ENCODE measurements around the gene DLG1.
"Not testable (repeated sequence)": the region's sequence is repeated elsewhere in the genome, so short reads cannot be mapped to it uniquely, and the experiment has no call there.

DNA sequence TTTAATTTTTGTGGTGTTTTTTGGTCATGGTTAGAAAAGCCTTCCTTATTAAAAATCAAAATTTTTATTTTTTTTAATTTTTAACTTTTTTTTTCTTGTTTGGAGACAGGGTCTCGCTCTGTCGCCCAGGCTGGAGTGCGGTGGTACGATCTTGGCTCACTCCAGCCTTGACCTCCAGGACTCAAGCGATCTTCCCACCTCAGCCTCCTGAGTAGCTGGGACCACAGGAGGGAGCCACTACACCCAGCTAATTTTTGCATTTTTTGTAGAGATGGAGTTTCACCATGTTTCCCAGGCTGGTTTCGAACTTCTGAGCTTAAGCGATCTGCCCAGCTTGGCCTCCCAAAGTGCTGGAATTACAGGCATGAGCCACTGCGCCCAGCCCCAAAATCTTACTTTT, 21.6 kb downstream of the DLG1 start:
- TF ChIP-seq POLR2AphosphoS5 (IDR thresholded peaks at IDR 0.05); MXI1 (conservative IDR thresholded peaks at IDR 0.05; ENCODE audit: poor library complexity, severe bottlenecking): not testable (repeated sequence)
- TF ChIP-seq, protein P1, sequence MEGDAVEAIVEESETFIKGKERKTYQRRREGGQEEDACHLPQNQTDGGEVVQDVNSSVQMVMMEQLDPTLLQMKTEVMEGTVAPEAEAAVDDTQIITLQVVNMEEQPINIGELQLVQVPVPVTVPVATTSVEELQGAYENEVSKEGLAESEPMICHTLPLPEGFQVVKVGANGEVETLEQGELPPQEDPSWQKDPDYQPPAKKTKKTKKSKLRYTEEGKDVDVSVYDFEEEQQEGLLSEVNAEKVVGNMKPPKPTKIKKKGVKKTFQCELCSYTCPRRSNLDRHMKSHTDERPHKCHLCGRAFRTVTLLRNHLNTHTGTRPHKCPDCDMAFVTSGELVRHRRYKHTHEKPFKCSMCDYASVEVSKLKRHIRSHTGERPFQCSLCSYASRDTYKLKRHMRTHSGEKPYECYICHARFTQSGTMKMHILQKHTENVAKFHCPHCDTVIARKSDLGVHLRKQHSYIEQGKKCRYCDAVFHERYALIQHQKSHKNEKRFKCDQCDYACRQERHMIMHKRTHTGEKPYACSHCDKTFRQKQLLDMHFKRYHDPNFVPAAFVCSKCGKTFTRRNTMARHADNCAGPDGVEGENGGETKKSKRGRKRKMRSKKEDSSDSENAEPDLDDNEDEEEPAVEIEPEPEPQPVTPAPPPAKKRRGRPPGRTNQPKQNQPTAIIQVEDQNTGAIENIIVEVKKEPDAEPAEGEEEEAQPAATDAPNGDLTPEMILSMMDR (IDR thresholded peaks at IDR 0.05; ENCODE audit: poor library complexity, severe bottlenecking) = not testable (repeated sequence)
- TF ChIP-seq, protein P2, sequence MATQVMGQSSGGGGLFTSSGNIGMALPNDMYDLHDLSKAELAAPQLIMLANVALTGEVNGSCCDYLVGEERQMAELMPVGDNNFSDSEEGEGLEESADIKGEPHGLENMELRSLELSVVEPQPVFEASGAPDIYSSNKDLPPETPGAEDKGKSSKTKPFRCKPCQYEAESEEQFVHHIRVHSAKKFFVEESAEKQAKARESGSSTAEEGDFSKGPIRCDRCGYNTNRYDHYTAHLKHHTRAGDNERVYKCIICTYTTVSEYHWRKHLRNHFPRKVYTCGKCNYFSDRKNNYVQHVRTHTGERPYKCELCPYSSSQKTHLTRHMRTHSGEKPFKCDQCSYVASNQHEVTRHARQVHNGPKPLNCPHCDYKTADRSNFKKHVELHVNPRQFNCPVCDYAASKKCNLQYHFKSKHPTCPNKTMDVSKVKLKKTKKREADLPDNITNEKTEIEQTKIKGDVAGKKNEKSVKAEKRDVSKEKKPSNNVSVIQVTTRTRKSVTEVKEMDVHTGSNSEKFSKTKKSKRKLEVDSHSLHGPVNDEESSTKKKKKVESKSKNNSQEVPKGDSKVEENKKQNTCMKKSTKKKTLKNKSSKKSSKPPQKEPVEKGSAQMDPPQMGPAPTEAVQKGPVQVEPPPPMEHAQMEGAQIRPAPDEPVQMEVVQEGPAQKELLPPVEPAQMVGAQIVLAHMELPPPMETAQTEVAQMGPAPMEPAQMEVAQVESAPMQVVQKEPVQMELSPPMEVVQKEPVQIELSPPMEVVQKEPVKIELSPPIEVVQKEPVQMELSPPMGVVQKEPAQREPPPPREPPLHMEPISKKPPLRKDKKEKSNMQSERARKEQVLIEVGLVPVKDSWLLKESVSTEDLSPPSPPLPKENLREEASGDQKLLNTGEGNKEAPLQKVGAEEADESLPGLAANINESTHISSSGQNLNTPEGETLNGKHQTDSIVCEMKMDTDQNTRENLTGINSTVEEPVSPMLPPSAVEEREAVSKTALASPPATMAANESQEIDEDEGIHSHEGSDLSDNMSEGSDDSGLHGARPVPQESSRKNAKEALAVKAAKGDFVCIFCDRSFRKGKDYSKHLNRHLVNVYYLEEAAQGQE (IDR thresholded peaks at IDR 0.05; ENCODE audit: borderline replicate concordance) = not testable (repeated sequence)

Measured in neural cell (in vitro differentiated cells).